ENCODE results near the gene KL. TPM values are rescaled to one million over a fixed set of nuclear protein-coding genes. Genes with fewer than 3 reads are reported as not detected.

KL gene
- total RNA-seq, 1 experiment from 2014 or later = not detected

DNA sequence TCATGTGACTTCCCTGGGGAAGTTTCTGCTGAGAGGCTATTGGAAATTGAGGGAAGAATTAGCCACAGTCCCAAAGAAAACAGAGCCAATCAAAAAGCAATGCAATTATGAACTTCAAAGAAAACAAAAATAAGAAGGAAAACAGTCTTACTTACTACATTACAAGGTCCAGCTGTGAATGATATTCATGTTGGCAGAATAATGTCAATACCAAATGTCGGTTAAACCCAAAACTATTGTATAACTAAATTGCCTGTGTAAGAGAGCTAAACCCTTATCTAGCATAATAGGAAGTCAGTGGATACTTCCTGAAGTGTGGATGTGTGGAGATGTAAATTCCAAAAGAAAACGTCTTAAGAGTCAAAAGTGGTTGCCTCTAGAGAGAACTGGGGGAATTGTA, 12.4 kb downstream of the KL start:
- DNase-seq (ENCODE audit: low read depth) = no peak
- in situ Hi-C loops (cut with HindIII; ENCODE audit: low pct_unique_long_range_greater_than_20kb, low sequenced_read_pairs) = no loop called here

DNA sequence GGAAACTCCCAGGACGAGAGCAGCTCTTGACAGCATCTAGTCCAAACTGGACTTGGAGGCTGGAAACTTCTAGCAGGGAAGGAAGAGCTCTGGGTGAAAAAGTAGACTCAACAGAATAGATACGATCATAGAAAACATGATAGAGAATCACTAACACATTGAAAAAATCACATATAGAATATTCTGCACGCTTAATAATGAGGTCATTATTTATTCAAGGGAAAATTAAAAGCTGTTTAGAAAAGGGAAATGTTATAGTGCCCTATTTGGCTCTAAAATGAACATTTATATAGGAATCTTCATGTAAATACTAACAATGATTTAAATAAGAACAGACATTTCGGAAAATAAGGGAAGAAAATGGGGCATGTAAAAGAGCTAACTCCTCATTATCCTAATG, 15.1 kb downstream of the KL start:
- no peak for DNase-seq (ENCODE audit: low read depth)
- in situ Hi-C loops (cut with HindIII; ENCODE audit: low pct_unique_long_range_greater_than_20kb, low sequenced_read_pairs) = no loop called here

DNA sequence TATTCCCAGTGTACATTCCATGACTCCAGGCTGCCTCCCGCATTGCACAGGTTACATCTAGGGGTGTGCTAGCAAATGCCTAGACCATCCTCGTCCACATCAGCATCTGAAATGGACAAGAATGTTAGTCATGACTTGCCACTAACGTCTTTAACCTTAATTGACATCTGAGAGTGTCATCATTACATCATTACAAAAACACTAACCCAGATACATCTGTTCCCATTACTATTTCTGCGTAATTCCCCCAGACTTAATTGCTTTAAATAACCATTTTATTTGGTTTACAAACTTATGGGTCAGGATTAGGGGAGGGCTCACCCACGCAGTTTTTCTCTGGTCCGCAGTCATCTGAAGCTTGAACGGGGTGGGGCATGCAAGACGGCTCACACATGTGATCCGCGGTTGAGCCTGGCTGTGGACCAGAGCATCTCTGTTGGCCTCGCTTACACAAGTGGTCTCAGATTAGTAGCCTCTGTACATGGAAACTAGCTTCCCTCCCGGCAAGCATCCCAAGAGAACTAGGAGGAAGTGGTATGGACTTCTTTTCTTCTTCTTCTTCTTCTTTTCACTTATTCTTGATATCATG, 15.9 kb downstream of the KL start:
- in situ Hi-C loops (cut with HindIII; ENCODE audit: low pct_unique_long_range_greater_than_20kb, low sequenced_read_pairs) = no loop called here
- DNase-seq (ENCODE audit: low read depth) = no peak

DNA sequence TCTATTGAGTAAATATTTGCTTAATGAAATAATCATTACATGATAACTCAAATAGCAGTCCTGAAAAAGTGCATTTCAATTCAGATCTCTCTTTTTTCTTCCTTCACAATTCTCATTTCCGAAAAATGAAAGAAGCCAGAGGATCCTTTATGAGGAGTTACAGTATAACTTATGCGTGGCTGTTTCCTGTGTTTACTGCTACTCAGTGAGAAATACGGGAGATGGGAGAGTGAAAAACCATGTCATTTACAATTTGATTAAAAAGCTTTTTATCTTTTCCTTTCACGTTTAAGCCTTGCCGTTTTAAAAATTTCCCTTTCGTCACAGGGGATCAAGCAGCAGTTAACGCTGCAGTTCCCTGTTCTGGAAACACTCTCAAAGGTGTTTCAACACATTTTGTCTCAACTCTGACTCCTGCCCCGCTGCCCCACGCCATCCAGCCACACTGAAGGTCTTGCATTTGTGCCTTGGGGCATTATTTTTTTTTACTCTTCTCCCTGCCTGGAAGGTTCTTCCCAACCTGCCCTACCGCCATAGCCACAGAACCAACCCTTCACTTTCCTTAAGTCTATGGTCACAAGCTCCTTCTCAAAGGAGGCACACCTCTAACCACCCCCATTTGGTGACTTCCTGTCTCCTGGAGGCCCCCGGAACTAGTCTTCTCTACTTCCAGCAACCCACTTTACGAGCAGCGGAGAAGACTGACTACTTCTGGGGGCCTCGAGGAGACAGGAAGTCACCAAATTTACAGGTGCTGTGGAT, 17.0 kb downstream of the KL start:
- in situ Hi-C loops (cut with HindIII; ENCODE audit: low pct_unique_long_range_greater_than_20kb, low sequenced_read_pairs) = no loop called here
- no peak for DNase-seq (ENCODE audit: low read depth)

DNA sequence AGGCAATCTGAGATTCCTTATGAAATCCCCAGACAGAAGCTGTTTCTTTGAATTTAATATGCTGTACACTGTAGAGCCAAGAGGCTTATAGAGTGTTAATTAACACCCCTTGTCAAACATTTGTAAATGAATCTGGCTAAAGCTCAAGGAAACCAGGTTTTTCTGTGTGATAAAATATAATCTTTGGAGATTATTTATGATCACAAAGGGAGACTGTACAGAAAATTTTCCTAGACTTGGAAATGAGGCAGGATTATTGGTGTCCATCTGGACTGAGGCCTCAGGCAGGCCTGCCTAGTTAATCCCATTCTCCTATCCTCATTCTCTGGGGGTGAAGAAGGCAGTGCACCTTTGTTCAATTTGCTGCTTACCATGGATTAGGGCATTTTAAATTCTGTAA, 17.8 kb downstream of the KL start:
- DNase-seq (ENCODE audit: low read depth) = no peak
- in situ Hi-C loops (cut with HindIII; ENCODE audit: low pct_unique_long_range_greater_than_20kb, low sequenced_read_pairs) = no loop called here

DNA sequence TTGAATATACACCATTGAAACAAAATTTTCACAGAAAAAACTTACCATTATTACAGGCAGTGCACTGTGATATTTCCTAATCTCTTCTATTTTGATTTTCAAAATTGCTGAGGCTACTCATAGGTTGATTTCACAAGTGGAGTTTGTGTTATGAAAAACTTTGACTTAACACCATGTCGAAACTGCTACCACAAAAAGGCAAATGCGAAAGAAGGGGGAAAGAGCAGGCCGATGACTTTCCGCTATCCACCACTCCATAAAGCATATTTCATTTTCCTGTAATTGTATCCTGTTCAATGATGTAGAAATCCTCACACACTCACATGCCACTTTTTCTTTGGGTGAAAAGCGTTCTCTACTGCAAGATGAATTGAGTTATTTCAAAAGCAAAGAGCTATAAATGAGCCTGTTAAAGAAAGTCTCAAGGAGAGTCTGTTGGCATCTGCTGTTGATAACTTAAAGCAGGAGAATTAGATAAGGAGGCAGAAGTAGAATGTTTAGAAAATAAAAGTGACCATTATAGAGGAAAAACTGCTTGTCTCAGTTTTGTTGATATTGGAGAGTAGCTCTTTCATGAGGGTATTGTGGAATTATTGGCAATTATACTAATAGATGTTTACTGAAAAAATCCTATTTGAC, 18.8 kb downstream of the KL start:
- in situ Hi-C loops (cut with HindIII; ENCODE audit: low pct_unique_long_range_greater_than_20kb, low sequenced_read_pairs) = no loop called here
- no peak for DNase-seq (ENCODE audit: low read depth)

DNA sequence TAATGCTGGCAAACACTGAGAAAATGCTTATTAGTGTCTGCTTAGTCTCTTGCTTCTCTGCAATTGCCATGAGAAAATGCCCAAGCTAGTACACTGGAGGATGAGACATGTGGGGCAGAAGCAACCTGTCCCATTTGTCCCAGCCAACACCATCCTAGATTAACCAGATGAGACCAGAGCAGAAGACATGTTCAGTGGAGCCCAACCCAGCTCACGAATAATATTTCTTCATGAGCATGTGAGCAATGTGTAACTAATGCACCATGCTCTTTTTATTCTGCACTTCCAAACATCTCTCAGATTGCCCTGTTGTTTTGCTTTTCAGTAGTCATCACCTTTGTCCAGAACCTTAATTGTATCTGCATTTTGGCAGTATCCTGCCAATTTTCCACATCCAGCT, 21.4 kb downstream of the KL start:
- in situ Hi-C loops (cut with HindIII; ENCODE audit: low pct_unique_long_range_greater_than_20kb, low sequenced_read_pairs) = no loop called here

DNA sequence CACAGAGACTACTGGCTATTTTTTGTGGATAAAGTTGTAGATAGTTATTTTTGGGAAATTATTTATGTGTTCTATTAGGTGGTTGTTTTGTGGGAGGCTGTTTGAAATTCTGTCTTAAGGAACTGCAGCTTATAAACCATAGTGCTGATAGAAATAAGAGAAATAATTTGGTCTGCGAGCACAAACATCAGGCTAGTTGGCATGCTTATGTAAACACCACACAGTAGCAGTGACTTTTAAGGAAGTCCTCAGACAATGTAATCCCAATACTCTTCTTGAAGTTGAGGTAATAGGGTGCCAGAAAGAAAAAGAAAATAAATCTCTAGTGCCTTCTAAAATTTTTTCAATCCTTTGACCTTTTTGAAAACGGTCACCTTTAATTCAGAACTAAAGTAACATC, 23.9 kb downstream of the KL start:
- no peak for DNase-seq (ENCODE audit: low read depth)
- in situ Hi-C loops (cut with HindIII; ENCODE audit: low pct_unique_long_range_greater_than_20kb, low sequenced_read_pairs) = no loop called here

More for the DNA sequence above, 21.4 kb downstream of the KL start:
- no peak for DNase-seq (ENCODE audit: low read depth)

DNA sequence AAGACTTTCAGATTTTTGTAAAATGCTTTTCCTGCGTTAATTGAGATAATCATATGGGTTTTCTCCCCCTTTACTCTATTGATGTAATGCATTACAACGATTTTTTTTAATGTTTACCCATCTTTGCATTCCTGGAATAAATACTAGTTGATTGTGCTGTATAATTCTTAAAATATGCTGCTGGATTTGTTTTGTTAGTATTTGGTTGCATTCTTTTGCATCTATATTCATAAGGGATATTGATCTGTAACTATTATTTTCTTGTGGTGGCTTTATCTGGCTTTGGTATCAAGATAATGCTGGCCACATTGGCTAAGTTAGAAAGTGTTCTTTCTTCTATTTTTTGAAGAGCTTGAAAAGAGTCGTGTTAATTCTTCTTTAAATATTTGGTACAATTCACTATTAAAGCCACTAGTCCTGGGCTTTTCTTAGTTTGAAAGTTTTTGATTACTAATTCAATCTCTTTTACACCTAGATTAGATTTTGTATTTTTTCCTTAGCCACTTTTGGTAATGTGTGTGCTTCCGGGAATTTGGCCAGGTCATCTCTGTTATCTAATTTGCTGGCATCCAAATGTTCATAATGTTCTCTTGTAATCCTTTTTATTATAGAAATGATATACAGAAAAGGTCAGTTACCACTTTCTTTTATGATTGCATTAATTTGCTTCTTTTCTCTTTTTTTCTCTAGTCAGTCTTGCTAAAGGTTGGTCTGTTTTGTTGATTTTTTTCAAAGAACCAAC, 29.8 kb downstream of the KL start:
- no peak for DNase-seq (ENCODE audit: low read depth)
- in situ Hi-C loops (cut with HindIII; ENCODE audit: low pct_unique_long_range_greater_than_20kb, low sequenced_read_pairs) = no loop called here

DNA sequence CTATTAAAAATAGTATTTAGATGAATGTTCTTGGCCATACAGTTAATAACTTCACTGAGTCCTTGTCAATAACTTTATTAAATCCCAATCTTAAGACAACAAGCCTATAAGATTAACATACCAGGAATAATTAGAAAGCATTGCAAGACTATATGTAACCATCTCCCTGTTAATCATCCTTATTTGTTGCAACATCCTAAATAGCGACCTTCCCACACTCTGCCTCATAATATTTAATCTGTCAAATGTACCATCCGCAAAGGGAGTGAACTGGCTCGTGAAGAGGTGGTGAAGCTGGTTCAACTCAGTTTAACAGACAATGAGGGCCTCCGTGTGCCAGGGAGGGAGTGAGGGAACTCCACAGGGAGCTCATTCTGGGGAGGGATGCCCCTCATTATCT, 33.9 kb downstream of the KL start:
- in situ Hi-C loops (cut with HindIII; ENCODE audit: low pct_unique_long_range_greater_than_20kb, low sequenced_read_pairs) = no loop called here
- no peak for DNase-seq (ENCODE audit: low read depth)

DNA sequence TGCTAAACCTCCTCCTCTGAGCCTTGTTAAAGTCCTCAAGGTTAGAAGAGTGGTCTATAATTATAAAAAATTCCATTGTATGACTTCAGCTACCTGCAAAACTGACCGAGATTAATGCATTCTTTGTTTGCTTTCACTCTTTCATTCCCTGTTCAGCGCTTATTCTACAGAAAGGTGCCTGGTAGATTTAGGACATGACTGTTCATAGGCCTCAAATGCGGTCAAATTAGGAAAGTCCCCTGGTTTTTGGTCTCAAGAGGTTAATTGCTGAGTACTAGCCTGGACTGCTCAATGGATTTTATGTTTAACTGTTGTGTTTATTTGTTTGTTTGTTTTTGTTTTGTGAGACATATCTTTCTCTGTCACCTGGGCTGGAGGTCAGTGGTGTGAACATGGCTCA, 35.4 kb downstream of the KL start:
- DNase-seq (ENCODE audit: low read depth) = no peak
- in situ Hi-C loops (cut with HindIII; ENCODE audit: low pct_unique_long_range_greater_than_20kb, low sequenced_read_pairs) = no loop called here

DNA sequence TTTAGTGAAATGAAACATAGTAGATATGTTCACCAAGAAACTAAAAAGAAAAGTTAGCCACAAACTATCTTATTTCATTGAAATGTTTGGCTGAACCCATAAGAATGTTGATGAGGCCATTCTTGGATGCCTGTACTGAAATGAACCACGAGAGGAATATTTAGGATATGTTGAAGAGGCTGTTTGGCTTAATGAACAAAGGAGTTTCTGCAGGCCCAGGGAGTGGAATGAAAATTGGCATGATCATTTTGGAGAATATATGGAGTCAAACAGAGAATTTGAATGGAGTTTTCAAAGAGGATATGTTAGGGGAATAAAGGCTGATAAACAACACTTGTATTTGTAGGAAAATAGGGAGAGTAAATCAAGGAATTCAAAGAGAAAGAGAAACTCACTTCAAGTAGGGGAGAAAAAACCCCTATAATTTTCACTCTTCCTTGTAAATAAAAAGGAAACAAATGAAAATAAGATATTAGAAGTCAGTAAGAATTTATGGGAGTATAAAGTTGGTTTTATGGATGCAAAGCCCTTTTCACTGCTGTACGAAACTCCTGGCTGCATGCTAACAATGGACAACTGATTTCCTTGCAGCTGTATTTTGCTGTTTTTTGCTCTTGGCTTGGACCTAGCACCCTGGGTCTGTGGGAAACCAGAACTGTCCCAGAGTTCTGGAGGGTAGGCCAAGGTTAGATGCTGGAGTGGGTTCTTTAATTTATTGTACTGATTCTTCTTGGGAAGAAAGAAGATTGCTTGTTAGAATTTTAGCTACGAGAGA, 36.5 kb downstream of the KL start:
- in situ Hi-C loops (cut with HindIII; ENCODE audit: low pct_unique_long_range_greater_than_20kb, low sequenced_read_pairs) = no loop called here

DNA sequence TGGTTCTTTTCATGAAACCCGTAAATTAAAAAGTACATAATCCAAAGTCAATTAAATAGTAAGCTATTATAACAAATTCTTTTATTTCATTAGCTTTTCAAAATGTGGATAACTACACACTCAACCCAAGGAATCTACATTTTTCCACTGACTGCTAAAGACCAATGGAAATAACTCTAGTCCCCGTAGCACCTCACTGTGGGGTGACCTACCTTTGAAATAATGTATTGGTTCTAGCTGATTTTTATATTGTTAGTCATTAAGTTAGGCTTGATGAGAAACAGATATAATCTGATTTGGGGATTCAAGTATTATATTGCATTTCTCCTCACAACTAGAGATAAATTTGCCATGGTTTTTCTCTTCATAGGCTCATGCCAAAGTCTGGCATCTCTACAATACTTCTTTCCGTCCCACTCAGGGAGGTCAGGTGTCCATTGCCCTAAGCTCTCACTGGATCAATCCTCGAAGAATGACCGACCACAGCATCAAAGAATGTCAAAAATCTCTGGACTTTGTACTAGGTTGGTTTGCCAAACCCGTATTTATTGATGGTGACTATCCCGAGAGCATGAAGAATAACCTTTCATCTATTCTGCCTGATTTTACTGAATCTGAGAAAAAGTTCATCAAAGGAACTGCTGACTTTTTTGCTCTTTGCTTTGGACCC, 37.3 kb downstream of the KL start:
- DNase-seq (ENCODE audit: low read depth) = no peak
- in situ Hi-C loops (cut with HindIII; ENCODE audit: low pct_unique_long_range_greater_than_20kb, low sequenced_read_pairs) = no loop called here

More for the DNA sequence above, 36.5 kb downstream of the KL start:
- DNase-seq (ENCODE audit: low read depth) = no peak

DNA sequence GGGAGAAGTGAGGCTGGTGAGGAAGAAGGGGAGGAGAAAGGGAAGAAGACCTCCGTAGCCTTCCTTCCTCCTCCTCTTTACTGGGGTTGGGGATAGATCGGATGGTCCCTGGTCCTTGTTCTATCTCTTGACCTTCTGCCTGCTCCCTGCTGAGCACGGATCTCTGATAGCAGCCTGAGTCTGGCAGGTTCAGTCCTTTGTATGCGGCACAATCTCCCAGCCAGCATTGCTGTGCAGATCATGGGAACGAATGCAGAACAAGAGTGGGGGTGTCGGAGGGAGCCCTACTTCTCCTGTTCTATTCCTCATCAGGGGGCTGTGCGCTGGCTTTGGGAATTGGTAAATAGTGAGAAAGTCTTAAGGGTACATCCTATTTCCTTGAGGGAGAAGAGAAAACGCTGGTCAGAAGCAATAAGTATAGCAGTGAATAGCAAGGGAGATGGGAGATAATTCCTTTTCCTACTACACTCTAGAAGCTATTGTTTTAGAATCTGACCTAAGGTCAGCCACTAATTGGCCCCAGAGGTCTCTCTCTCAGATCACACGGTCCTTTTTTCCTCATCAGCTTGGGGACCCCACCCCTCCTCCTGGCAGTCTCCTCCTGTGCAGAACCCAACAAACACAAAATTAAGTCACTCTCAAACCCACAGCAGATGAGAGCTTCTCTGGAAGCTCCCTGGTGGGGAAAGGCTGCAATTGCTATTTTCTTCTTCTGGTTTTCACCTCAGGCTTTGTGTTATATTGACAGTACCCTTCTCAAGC, 41.0 kb downstream of the KL start:
- in situ Hi-C loops (cut with HindIII; ENCODE audit: low pct_unique_long_range_greater_than_20kb, low sequenced_read_pairs) = no loop called here
- no peak for DNase-seq (ENCODE audit: low read depth)

DNA sequence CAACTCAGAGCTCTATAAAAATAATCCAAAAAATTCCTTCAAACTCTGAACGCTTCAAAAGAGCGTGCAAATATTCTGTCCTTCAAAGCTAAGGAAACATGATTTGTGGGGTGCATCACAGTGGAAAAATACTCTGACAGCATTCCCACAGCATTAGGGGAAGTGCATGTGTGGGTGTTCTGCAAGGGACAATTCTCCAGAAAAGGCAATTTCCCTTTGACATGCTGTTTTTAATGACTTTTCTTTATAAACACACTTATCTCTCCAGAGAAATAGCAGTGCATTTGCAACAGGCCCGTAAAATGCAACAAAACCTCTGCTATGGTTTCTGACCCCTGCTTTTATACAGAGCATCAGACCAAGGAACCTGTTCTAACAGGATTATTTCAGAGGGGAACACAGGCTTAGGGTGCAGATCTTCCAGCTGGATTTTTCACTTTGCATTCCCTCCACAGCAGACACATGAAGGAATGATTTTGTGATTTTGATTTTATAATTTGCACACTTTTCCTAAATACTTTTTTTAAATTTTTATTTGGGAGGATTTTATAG, 42.6 kb downstream of the KL start:
- no peak for DNase-seq (ENCODE audit: low read depth)

DNA sequence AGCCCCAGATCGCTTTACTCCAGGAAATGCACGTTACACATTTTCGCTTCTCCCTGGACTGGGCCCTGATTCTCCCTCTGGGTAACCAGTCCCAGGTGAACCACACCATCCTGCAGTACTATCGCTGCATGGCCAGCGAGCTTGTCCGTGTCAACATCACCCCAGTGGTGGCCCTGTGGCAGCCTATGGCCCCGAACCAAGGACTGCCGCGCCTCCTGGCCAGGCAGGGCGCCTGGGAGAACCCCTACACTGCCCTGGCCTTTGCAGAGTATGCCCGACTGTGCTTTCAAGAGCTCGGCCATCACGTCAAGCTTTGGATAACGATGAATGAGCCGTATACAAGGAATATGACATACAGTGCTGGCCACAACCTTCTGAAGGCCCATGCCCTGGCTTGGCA, 44.6 kb downstream of the KL start:
- in situ Hi-C loops (cut with HindIII; ENCODE audit: low pct_unique_long_range_greater_than_20kb, low sequenced_read_pairs) = no loop called here

More for the DNA sequence above, 42.6 kb downstream of the KL start:
- in situ Hi-C loops (cut with HindIII; ENCODE audit: low pct_unique_long_range_greater_than_20kb, low sequenced_read_pairs) = no loop called here

DNA sequence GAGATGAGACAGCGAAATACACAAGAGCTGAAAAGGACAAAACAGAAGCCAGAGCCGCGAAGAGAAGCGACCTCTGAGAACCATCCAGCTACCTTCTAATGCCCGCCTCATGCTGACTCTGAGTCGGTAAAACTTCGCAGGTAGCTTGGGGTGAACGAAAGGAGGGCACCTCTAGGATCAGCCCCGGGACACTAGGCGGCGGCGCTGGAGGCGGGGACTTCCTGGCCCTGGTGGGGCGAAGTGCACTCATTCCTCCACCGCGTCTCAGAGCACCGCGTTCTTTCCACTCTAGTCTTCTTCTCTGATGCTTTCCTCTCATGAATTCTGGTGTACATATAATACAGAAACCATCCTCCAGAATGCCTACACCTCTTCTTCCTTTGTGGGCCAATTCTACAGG, 50.1 kb downstream of the KL start:
- DNase-seq (ENCODE audit: low read depth) = no peak
- in situ Hi-C loops (cut with HindIII; ENCODE audit: low pct_unique_long_range_greater_than_20kb, low sequenced_read_pairs) = no loop called here

More for the DNA sequence above, 44.6 kb downstream of the KL start:
- DNase-seq (ENCODE audit: low read depth) = no peak

Measured in Caki2 (cell line).